HG03139 (cell line): ENCODE results near the gene MYOZ2.
"Not testable (repeated sequence)": the region's sequence is repeated elsewhere in the genome, so short reads cannot be mapped to it uniquely, and the experiment has no call there.

Source experiments
- ATAC-seq: cut with Tn5 transposase; IDR thresholded peaks from one replicate; pipeline ENCODE4 v1.9.1; 2021; ENCODE audit not compliant: unreplicated experiment

Gene MYOZ2

DNA sequence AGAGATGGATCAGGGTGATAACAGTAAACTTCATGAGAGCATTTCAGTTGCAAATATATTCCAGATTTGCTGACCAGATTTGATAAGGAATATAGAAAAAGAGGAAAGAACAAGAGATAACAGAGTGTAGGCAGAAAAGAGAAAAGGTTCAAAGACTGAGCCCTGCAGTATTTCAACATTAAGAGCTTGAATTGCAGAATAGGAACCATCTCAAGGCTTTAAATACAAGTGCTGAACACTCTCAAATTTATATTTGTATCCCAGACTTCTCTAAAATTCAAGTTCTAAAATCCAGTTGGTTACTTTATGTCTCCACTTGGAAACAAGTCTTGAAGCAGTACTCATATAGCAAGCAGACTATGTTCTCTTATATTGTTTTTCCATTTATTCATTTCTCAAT lies 9.7 kb upstream of the MYOZ2 start:
- no peak for ATAC-seq

DNA sequence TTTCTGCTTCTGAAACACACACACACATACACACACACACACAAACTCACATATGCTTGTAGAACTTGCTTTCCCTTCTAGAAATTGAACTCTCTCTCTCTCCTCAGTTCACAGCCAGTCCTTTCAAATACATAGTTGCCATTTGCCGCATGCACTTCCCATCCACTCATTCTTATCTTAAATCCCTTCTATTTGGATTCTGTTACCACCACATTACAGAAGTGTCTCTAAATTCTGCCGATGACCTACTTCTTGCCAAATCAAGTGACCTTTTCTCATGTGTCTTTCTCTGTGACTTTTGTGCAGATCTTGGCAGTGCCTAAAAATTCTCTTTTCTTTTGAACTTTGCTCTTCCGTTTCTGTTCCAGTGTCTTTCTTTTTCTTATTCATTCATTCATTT lies 7.5 kb upstream of the MYOZ2 start:
- ATAC-seq, result no peak

DNA sequence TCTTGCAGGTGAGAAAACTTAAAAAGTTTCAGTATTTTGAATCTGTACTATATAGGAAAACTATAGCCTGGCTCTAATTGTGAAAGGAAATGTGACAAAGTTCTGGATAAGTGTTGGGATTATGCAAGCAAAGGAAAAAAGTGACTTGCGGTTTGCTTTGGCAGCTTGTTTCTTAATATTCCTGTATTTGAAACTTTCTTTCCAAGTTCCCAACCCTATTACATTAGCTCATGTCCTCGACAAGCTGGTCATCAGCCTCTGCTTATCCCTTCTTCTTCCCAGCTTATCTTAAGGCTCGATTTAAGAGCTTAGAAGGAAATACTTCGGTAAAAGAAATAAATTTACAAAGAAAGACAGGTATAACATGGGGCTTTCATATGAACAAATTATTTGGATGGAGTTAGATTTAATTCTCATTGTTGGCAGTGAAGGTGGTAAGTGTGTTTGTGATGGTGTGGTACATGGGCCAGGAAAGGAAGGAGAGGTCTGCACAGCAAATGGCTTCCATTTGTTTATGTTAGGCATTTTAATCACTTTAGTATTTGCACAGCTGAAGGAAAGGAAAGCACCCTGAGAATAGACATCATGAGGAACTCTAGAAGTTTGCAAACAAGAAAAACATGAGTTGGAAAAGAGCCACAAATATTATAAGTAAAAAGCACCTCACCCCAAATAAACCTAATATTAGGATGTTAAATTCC lies 5.1 kb upstream of the MYOZ2 start:
- ATAC-seq, result no peak

DNA sequence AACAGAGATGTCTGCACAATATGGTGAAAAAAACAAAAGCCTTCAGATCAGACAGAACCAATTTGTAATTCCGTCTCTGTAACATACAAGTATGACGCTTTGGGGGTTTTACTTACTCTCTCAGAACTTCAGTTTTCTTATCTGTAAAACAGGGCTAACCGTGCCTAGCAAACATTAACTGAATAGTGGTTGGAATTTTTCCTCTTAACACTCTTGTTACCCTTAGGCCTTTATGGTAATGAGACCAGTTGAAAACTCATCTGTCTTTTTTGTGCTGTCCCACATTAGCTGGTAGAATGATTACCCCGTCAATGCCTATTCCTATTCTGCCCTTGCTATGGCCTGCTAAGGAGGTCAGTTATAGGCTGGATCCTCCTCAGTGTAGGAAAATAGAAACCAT lies 4.5 kb upstream of the MYOZ2 start:
- no peak for ATAC-seq

DNA sequence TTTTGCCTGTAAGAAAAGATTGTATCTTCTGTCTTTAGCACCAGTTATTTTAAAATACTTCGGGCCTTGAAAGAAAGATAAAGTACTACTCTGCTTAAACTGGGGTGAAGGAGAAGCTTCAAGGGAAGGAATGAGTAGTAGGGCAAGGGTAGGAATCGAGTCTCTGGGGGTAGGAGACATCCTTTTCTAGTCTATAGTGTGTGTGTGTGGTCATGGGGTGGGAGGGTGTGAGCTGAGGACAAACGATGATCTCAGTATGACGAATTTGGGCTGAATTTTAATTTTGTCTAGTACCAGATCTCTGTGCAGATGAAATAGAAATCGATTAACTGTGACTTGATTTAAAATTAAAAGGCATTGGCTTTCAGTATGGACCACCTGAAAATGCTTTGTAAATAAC lies 3.3 kb upstream of the MYOZ2 start:
- no peak for ATAC-seq

DNA sequence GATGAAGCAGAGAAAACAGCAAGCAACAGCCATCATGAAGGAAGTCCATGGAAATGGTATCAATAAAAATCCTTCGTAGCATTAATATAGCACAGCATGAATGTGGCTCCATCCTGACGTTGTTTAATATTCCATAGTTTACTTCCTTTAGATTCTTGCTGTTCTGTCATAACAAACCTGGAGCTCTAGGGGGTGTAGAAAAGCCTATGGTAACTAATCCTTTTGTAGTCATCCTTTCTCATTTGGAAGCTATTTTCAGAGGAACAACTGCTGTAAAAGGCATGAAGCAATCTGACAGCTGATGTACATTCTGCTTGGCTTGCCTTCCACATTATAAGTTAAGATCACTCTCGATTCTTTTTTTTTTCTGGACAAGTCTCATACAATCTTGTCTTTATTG lies 914 bp downstream of the MYOZ2 start:
- no peak for ATAC-seq

DNA sequence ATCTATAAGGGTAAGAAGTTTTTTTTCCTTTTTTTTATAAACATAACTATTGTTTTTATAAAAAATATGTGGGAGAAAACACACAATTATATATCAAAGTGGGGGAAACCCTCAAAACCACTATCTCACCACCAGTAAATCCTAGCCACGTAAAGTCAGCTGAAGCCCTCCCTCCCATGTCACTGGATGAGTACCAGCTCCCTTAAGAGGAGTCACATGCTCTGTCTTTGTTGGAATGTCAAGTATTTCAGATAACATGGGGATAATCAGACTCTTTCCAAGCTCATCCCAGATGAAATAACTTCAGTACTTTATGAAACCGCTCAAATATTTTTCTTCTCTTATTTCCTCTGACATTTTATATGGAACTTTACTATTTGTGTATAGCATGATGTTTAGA lies 2.4 kb downstream of the MYOZ2 start:
- ATAC-seq, result no peak

DNA sequence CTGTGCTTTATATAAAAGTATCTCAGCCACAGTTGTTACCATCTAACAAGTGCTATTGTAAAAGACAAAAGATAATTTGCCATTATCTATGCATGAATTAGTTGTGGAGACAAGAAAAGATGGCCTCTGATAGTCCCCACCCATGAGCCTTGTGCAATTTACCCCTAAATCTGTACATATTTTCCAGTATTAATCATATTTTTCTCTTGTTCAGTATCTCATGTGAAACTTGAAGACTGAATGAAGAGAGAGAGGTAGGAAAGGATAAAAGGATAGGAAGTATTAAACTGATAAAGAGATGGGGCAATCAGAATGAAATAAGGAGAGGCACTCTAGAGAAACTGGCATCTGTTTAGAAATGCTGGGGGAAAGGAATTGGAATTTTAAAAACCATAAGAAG lies 3.7 kb downstream of the MYOZ2 start:
- ATAC-seq, result no peak

DNA sequence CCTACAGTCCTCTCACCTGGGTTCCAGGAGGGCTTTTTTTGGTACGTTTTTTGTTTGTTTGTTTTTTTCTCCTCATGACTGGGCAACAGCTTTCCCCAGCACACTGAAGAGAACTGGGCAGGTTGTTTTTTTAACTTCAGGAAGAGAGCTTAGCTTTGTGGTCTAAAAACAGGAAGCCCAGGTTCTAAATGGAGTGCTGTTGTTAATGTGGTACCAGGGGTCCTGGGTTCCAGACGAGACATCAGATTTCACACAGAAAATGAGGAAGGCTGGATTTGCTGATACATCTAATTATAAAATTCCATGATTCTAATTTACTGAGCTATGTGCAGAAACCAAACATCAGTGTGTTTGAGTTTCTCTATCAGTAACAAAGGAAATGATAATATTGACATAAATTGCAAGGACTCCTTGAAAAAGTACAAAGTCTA lies 4.2 kb downstream of the MYOZ2 start:
- no peak for ATAC-seq

DNA sequence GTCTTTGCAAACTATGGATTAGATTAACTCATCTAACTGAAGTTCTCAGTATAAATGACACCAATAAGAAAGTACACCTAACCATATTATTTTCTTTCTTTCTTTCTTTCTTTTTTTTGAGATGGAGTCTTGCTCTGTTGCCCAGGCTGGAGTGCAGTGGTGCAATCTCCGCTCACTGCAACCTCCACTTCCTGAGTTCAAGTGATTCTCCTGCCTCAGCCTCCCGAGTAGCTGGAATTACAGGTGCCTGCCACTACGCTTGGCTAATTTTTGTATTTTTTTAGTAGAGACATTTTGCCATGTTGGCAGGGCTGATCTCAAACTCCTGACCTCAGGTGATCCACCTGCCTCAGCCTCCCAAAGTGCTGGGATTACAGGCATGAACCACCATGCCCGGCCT lies 5.7 kb downstream of the MYOZ2 start:
- not testable (repeated sequence) for ATAC-seq

DNA sequence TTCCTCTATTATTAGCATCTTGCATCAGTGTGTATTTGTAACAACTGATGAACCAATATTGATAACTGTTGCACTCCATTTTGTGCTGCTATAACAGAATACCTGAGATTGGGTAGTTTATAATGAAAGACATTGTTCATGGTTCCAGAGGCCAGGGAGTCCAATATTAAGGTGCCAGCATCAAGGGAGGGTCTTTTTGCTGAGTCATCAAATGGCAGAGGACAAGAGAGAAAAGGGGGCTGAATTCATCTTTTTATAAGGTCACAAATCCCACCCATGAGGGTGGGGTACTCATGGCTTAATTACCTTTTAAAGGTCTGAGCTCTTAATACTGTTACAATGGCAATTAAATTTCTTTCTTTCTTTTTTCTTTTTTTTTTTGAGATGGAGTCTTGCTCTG lies 7.2 kb downstream of the MYOZ2 start:
- ATAC-seq, result no peak

DNA sequence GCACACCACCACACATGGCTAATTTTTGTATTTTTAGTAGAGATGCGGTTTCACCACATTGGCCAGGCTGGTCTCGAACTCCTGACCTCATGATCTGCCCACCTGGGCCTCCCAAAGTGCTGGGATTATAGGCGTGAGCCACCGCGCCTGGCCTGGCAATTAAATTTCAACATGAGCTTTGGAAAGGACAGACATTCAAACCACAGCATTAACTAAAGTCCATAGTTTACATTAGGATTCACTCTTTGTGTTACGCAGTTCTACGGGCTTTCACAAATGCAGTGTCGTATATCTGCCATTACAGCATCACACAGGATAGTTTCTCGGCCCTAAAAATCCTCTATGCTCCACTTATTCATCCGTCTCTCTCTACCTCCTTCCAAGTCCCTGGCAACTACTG lies 7.7 kb downstream of the MYOZ2 start:
- not testable (repeated sequence) for ATAC-seq

DNA sequence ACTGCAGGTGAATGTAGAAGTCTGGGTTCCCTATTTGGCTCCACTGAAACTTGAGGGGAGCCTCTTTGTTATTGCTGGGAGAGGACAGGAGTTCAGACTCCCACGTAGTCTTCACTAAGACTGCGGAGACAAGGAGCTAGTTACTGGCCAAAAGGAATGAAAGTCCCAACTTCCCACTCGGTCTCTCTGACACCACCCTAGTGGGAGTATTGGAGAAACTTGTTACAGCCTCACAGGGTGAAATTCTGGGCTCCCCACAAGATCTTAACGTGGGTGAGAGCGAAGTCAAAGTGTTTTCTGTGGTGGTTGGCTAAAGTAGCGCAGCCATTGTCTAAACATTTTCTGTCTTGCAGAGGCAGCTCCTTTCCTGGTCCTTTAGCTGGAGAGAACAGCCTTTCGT lies 13.5 kb downstream of the MYOZ2 start:
- ATAC-seq, result no peak

DNA sequence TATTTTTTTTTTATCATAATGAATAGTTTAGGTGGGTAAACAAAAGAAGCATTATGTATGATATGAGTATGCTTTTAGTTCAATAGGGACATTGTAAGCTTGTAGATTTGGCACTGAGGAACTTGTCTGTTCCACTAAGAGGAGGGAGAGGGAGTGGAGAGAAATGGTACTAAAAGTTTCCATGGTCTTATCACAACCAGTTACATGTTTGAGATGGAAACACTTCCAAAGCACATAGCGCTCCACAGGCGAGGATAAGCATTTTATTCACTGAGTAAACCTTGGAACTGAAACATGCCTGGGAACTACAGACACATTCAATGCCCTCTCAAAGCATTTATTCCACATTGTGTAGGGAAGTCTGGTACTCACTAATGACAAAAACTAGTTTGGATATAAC lies 15.5 kb downstream of the MYOZ2 start:
- ATAC-seq, result no peak

DNA sequence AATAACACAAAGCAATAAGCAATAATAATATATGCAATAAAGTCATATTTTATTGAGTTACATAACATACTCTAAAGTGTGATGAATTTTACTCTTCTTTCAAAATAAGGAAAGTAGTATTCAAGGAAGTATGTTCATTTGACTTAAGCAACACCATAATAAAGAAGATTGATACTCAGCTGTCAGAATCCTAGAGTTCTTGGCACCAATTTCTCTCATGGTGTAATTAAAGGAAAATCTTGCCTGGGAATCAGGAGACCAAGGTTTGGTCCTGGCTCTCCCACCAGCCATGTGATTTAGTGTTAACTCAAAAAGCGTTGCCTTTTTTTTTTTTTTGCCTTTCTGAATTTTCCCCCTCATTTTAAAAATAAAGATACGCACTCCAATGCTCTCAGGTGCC lies 17.1 kb downstream of the MYOZ2 start:
- ATAC-seq, result no peak

DNA sequence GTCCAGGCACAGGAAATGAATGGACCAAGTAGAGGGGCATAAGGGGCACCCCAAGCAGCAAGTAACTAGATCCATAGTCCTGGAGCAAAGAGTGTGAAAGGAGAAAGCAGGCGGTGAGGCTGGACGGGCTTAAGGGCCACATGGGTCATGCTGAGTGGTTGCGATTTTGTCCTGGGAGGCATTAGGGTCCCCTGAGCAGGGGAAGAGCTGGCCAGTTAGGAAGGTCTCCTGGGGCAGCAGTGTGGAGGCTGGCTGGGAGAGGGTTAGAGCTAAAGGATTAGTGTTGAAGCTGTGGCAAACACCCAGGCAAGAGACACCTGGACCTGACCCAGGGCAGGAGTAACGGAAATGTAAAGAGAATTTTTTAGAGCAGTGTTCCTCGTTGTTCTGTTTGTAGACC lies 26.5 kb downstream of the MYOZ2 start:
- no peak for ATAC-seq

DNA sequence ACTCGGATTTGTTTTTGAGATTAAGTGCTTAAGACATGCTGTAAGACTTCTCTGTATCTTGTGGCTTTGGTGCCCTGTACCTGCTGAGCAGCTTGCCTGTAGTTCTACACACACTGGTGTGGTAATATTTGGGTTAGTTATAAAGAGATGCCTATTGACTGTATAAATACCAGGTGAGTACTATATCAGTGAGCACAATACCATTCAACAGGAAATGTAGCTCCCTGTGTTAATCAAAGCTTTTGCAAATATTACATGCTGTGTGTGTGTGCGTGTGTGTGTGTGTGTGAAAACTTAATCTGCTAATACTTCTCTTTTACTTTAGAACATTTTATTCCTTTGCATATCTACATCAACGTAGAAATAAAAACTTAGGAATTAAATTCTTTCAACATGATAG lies 30.1 kb downstream of the MYOZ2 start:
- no peak for ATAC-seq

DNA sequence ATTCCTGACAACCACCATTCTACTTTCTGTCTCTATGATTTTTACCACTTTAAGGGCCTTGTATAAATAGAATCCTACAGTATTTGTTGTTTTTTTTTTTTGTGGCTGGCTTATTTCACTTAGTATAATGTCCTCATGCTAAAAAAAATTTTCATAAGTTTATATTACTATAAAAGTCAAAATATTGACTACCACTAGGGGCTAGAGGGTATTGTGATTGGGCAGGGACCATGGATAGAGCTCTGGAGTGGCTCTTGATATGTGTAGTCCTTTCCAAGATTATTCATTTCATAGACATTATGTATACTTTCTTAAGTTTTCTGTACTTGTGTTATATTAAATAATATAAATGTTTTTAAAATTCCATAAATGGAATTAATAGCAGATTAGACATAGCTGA lies 34.6 kb downstream of the MYOZ2 start:
- no peak for ATAC-seq

DNA sequence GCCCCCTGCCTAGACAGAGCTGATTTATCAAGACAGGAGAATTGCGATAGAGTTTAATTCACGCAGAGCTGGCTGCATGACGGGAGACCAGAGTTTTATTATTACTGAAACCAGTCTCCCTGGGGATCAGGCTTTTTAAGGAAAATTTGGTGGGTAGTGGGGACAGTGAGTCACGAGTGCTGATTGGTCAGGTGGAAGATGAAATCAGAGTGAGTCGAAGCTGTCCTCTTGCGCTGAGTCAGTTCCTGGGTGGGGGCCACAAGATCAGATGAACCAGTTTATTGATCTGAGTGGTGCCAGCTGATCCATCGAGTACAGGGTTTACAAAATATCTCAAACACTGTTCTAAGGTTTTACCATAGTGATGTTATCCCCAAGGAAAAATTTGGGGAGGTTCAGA lies 36.6 kb downstream of the MYOZ2 start:
- ATAC-seq, result no peak

DNA sequence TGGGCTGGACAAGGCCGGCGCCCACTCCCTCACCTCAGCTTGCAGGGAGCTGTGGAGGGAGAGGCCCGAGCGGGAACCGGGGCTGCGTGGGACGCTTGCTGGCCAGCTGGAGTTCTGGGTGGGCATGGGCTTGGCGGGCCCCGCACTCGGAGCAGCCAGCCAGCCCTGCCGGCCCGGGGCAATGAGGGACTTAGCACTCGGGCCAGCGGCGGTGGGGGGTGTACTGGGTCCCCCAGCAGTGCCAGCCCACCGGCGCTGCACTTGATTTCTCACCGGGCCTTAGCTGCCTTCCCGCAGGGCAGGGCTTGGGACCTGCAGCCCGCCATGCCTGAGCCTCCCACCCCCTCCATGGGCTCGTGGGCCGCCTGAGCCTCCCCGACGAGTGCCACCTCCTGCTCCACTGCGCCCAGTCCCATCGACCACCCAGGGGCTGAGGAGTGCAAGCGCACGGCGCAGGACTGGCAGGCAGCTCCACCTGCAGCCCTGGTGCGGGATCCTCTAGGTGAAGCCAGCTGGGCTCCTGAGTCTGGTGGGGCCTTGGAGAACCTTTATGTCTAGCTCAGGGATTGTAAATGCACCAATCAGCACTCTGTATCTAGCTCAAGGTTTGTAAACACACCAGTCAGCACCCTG lies 38.2 kb downstream of the MYOZ2 start:
- not testable (repeated sequence) for ATAC-seq

DNA sequence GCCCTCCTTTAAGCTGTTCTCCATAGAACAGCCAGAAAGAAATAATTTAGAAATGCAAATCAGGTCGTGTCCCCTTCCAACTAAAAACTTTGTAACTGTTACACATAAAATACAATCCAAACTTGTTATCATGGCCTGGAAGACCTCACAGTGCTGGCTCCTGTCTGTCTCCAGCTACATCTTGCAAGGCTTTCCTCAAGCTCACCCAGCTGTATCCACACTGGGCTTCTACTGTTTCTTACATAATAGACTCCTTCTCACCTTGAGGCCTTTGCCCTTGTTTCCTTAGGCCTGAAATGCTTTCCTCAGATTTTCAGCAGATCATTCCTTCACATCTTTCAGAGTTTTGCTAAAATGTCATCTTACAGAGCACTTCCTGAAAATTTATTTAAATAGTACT lies 43.4 kb downstream of the MYOZ2 start:
- no peak for ATAC-seq

DNA sequence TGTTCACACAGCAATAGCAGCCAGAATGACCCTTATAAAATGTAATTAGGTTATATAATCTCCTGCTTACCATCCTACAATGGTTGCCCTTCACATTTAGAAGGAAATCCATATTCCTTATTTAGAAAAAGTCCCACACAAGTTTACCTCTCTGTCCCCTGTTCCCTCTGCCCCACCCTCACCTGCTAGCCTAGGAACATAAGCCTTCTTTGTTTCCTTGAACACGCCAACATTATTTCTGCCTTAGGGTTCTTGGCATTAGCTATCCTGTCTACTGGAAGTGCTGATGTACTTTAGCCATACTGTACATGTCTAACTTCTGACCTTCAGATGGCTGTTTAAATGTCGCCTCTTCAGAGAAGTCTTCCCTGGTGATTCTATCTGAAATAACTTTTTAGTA lies 48.5 kb downstream of the MYOZ2 start:
- ATAC-seq, result no peak

DNA sequence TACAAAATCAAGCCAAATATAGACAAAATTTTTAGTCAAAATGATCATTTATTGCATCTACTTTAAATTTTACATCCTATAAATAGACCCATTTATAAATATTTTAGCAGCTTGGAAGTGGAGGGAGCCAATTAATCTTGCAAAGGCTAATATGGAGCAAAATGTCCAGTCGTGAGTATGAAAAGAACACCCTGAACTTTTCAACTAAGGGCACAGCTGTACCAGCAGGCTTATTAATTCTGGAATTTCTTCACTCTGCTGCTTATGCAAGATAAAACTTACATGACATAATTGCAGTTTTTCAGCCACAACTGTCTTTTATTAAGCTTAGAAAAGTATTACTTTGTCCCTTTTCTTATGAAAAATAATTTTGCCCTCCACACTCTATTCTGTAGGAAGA lies 54.0 kb downstream of the MYOZ2 start:
- ATAC-seq, result no peak
